Hindlimb muscle (tissue), 1 donor: Measurements from ENCODE around the gene AP3S2. TPM values are rescaled to one million over a fixed set of nuclear protein-coding genes. Genes with fewer than 3 reads are reported as not detected.
"Not testable (repeated sequence)": the region's sequence is repeated elsewhere in the genome, so short reads cannot be mapped to it uniquely, and the experiment has no call there.

Experiments
- DNase-seq: peaks from one replicate; pipeline ENCODE4 v3.0.0-alpha.2; 2013
- polyA plus RNA-seq: library from polyadenylated mRNA; unstranded; fragments of 120-200 nt; gene quantifications from one replicate; pipeline ENCODE4 v1.2.1, GENCODE V29; 2013; ENCODE audit not compliant: insufficient read length

Gene AP3S2
- polyA plus RNA-seq, 1 donor: 24.0 TPM

DNA sequence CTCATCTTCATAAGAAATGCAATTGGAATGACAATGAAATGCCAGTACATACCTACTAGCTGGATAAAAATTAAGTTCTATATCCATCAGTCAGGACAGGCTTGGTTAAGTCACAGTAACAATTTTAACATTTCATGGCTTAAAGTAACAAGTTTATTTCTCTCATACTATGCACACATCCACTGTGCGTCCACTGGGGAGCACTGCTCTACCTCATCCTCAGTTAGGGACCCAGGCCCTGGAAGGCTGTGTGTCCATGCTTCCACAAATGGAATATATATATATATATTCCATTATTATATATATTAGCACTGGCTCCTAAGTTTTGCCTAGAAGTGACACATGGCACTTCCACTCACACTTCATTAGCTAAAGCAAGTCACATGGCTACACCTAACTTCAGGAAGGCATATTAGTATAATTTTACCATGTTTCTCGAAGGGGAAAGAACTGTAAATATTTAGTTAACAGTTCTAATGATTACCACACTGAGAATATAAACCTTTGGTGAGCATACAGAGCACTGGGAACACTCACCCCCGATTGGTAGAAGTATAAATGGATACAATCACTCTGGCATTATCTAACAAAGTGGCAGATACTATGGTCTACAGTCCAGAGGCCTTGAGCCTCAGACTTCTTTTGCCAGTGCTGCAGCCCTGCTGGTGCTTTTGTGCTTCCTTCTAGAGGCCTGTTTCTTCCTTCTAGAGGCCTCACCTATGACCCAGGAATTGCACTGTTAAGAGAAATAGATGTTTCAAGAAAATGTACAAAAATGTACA, 28.6 kb downstream of the AP3S2 start:
- DNase-seq: no peak

DNA sequence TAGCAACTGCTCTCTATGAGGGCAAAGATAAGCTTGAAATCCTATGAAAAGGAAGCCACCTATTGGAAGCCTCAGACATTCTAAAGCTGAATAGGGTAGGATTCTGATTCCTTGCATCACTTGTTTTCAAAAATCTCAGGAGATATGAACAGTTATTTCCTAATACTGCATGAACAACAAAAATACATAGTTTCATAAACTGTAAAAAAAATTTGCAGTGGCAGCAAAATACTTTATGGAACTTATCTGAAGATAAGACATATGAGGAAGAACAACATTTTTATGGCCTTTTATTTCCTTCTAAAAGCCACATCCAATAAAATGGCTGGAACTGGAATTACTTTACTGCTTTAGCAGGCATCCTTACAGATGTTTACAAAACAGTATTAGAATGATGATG, 29.9 kb downstream of the AP3S2 start:
- DNase-seq: no peak

DNA sequence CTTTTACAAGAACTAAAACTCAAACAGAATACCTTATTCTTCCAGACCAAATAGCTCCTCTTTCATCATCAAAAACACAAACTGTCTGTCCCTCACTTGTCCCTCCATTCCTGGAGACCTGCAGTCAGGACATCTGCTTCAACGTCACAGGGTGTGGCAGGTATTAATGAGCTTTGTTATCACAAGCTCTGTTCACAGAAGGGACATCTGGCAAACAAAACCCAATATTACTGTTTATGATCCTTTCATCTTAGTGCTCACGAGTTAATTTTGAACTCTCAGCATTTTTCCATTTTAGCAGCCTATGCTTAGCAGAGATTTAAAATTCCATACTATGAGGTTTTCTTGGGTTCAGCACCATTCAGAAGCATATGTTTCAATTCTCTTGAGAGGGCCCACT, 32.9 kb downstream of the AP3S2 start:
- DNase-seq: no peak

DNA sequence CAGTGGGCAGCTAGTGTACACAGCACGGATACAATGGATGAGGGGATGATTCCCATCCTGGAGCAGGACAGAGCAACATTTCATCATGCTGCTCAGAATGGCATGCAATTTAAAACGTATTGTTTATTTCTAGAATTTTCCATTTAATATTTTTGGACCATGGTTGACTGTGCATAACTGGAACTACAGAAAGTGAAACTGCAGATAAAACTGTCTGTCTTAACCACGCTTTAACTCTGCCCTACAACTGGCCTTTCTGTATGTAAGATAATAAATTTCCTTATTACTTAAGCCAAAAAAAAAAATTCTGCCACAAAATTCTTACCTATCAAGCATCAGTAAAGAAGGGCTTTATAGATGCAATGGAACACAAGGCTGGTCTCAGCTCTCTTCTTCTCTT, 33.4 kb downstream of the AP3S2 start:
- no peak for DNase-seq

DNA sequence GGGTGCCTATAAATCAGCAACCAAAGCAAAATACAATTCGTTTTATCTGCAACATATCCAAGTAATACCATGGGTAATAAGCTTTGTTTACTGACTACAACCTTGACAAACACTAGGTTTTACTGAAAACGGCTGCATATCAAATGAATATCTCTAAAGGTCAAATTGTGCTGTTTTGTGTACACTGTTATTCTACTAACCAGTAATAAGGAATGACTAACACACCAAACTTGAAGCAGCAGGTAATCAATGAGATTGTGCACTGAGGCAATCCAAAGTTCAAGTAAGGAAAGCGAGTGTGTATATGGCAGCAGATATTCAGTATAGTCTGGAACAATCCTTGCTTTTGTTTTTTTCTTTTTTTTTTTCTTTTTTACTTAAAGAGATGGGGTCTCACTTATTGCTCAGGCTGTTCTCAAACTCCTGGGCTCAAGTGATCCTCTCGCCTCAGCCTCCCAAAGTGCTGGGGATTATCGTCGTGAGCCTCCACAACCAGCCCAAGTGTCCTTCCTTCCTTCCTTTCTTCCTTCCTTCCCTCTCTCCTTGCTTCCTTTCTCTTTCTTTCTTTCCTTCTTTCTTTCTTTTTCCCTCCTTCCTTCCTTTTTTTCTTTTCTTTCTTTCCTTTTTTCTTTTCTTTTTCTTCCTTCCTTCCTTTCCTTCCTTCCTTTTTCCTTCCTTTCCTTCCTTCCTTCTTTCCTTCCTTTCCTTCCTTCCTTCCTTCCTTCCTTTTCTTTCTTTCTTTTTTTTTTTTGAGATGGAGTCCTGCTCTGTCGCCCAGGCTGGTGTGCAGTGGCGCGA, 34.9 kb downstream of the AP3S2 start:
- no peak for DNase-seq

DNA sequence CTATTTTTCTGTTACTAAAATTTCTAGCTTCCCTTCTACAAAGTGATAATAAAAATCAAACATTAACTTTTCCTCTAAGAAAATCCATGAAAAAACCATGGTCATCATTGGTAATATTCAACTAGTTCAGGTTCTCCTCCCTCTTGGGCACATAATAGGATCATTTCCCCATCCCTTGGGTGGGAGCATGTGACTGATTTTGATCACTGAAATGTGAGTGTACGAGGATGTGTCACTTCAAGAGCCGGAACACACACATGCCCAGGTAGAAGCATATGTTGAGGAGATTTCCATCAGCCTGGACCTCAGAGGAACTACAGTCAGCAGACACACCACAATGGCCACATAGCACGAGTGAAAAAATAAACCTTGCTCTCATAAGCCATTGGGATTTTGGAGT, 36.1 kb downstream of the AP3S2 start:
- DNase-seq: no peak

GRCh38 chr15:89855948-89856347, 37.8 kb downstream of the AP3S2 start:
- no peak for DNase-seq

GRCh38 chr15:89854863-89855262, 38.9 kb downstream of the AP3S2 start:
- not testable (repeated sequence) for DNase-seq

- no peak for DNase-seq
Measured at GRCh38 chr15:89852342-89852995, 41.3 kb downstream of the AP3S2 start.

GRCh38 chr15:89851673-89852341, 42.0 kb downstream of the AP3S2 start:
- no peak for DNase-seq

DNA sequence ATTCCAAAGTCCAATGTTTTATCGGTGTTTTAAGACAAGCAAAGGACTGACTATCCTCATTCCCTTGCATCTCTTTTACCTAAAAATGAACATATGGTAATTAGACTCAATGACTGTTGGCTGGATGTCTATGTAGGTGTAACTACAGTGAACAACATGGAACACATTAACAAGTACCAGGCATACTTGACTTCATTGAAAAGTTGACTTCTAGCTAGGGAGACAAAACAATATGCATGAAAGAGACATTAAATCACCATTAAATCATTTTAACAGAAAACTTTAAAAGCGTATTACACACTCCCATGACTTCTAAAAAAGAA, 44.9 kb downstream of the AP3S2 start:
- no peak for DNase-seq

DNA sequence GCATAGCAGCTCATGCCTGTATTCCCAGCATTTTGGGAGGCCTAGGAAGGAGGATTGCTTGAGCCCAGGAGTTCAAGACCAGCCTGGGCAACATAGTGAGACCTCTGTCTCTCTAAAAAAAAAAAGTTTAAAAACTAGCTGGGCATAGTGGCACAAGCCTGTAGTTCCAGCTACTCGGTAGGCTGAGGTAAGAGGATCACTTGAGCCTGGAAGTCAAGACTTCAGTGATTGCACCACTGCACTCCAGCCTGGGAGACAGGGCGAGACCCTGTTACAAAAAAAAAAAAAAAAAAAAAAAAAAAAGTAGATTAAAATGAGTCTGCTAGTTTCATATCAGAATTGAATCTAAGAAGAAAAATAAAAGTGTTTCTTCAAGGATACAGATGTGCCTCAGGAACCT, 46.7 kb downstream of the AP3S2 start:
- no peak for DNase-seq

DNA sequence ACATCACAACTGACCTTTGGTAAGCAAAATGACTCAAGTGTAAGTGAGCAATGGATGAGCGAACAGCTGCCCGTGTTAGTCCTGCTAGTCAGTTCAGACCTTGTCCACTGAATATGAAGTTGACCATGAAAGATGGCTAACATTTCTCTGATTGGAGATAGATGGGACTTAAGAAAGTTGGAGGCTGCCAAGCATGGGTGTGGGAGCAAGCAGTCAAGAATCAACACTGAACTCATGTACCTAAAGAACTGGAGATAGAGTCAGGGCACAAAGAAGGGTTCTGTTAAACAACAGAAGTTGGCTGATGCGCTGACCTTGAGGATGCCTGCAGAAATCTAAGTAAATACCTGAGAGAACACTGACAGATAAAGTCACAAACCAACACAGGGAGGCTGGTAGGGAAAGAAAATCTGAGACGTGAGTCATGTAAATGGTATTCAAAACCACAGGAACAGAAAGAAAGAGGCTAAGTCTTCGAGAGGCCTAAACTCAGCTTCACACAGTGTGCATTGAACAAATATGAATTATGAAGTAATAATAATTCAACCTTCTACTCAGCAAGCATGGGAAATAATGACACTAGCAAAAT, 48.4 kb downstream of the AP3S2 start:
- no peak for DNase-seq

DNA sequence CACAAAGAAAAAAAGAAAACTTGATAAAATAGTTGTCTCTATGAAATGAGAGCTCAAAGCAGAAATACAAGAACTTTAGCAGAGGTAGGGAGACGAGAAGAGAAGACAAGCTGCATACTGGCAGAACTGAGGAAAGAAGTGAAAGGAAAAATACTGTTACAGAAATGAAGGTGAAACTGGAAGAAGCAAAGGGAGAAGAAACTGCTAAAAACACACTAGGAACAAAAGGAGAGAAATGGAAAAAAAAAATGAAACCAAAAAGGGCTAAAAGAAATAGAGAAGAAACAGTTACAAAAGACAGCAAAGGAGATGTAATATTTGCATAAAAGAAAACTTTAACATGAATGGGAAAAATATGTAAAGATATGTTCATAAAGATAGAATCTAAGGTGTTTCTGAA, 51.8 kb downstream of the AP3S2 start:
- DNase-seq: no peak

DNA sequence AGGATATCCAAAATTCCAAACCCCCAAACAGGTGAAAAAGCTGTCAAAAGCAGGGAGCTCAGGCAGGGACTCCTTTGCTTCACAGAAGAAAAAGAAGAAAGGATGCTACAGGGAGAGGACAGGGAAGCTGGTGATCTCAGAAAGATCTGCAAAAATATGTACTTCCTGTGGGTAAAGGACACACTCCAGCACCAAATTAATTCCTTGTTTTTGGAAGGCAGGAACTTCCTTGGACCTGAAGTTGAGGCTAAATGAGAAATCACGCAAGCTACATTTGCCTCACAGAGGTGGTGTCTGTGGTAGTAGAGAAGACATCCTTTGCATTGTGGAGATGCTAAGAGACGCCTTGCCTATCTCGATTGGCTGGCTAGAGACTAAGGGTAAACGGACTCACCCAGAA, 52.5 kb downstream of the AP3S2 start:
- DNase-seq: no peak

DNA sequence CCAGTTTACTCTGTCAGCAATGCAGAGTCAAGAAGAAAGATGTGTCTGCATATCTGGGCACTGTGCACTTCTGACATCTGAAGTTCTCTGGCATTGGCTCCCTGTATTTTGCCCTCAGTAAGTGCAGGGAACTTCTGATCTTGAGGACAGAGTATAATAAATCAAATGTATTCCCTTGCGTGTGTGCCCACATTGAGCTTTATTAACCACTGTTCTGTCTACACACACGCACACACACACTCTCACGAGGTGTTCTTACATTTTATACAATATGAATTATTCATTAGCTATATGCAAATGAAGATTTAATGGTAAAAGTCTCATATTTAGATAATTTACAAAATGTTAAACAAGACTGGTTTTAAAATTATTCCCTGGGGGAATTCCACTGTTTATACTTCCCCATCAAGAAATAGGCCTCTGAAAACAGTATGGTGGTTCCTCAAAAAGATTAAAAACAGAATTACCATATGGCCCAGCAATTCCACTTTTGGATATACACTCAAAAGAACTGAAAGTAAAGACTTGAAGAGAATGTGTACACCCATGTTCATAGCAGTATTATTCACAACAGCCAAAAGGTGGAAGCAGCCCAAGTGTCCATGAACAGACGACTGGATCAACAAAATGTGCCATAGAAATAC, 54.5 kb downstream of the AP3S2 start:
- no peak for DNase-seq

DNA sequence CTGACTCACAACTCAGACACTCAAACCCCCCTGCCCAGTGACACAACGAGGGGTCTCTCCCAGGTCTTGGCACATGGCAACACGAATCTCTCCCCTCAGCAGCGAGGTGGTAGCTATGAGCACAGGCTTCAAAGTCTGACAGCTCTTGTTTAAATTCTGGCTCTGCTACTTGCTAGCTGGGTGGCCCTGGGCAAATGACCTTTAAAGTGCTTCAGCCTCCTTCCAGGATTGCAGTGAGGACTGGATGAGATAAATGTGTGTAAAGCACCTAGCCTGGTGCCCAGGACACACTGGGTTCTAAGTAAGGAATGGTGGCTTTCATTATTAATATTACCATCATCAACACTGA, 56.0 kb downstream of the AP3S2 start:
- no peak for DNase-seq

DNA sequence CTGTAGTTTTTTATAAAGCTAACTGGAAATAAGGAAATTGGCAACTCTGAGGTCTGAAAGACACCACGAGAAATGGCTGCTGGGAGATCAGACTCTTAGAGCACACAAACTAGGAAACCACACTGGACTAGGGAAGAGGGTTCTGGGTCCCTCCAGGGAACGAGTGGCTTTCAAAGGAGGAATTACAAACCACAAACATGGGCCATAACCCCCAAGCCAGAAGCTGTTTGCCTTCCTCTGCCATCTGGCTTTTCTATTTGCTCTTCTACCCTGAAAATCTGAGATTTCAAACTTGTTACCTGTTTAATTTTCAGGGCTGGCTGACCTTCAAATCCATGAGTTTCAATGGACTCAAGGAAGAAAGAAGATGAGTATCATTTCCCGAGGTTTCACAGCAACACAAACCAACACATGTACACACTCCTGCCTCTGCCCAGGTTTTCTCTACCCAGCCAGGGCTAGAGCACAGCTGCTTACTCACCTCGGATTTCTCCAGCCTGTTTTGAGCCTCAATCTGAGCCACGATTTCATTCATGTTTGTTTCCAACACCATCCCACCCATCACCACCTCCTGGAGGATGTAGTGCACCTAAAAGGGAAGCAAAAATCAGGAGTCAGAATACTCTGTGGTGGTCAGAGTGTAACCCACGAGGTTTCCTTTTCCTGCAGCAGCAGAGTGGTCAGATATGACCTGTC, 56.5 kb downstream of the AP3S2 start:
- DNase-seq: no peak

- no peak for DNase-seq
Measured at GRCh38 chr15:89836267-89837133, 57.3 kb downstream of the AP3S2 start.

DNA sequence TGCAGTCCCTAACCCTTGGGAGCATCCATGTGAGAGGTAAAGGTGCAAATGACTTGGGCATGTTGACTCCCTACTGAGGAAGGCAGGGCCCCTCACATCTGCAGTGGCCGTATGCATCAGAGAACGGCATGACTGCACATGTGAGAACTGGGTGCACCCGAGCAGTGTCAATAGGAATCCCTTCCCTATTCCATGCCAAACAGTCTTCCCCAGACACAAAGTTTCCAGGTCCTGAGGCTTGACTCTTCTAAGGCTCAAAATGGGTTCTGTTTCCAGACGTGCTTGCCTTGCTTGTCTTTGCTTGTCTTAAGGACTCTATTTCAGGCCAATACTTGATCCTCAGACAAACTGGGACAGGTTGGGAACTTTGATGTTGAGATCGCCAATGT, 58.6 kb downstream of the AP3S2 start:
- DNase-seq: no peak
